ENCODE results near the gene CAPNS2. TPM values are rescaled to one million over a fixed set of nuclear protein-coding genes. Genes with fewer than 3 reads are reported as not detected.

CAPNS2 gene
- total RNA-seq, 1 experiment from 2014 or later: 1.4 TPM

DNA sequence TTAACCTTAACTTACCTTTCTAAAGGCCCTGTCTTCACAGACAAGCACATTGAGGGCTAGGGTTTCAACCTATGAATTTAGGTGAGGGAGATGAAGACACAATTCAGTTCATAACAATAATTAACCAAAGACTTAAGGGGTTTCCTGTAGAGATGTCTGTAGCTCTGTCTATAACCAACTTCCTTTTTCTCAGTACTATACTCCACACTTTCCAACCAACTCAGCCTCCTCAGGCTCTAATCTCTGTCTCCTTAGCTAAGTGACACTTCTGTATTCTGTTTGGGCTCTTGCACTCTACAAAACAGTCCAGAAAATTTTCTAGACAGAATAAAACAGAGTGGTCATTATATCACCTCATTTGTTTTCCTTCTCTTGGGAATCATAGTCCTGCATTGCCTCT is 25.8 kb downstream of the CAPNS2 start:
- no peak overlapping the region for H3K4me3 ChIP-seq (ENCODE audit: low read depth in 2 of 2, low read length in 2 of 2)
- ChIA-PET POLR2A (no interaction called here), CTCF (no interaction called here)
- DNase-seq (ENCODE audit: low read depth, low spot score): no peak
- in situ Hi-C loops (cut with HindIII; ENCODE audit: low pct_unique_long_range_greater_than_20kb, low sequenced_read_pairs): no loop called here
- TF ChIP-seq POLR2AphosphoS5 (IDR thresholded peaks at IDR 0.05; ENCODE audit: low read depth, low read length) (no peak), SIN3A (IDR thresholded peaks at IDR 0.05; ENCODE audit: borderline replicate concordance, insufficient read depth, low read depth, low read length) (no peak), TCF7L2 (IDR thresholded peaks at IDR 0.05; ENCODE audit: low read depth, low read length) (no peak)
- TF ChIP-seq, protein P1, sequence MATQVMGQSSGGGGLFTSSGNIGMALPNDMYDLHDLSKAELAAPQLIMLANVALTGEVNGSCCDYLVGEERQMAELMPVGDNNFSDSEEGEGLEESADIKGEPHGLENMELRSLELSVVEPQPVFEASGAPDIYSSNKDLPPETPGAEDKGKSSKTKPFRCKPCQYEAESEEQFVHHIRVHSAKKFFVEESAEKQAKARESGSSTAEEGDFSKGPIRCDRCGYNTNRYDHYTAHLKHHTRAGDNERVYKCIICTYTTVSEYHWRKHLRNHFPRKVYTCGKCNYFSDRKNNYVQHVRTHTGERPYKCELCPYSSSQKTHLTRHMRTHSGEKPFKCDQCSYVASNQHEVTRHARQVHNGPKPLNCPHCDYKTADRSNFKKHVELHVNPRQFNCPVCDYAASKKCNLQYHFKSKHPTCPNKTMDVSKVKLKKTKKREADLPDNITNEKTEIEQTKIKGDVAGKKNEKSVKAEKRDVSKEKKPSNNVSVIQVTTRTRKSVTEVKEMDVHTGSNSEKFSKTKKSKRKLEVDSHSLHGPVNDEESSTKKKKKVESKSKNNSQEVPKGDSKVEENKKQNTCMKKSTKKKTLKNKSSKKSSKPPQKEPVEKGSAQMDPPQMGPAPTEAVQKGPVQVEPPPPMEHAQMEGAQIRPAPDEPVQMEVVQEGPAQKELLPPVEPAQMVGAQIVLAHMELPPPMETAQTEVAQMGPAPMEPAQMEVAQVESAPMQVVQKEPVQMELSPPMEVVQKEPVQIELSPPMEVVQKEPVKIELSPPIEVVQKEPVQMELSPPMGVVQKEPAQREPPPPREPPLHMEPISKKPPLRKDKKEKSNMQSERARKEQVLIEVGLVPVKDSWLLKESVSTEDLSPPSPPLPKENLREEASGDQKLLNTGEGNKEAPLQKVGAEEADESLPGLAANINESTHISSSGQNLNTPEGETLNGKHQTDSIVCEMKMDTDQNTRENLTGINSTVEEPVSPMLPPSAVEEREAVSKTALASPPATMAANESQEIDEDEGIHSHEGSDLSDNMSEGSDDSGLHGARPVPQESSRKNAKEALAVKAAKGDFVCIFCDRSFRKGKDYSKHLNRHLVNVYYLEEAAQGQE (IDR thresholded peaks at IDR 0.05; ENCODE audit: insufficient read depth in 1 of 2, low read depth in 2 of 2, low read length in 1 of 2): no peak
- TF ChIP-seq, protein P2, sequence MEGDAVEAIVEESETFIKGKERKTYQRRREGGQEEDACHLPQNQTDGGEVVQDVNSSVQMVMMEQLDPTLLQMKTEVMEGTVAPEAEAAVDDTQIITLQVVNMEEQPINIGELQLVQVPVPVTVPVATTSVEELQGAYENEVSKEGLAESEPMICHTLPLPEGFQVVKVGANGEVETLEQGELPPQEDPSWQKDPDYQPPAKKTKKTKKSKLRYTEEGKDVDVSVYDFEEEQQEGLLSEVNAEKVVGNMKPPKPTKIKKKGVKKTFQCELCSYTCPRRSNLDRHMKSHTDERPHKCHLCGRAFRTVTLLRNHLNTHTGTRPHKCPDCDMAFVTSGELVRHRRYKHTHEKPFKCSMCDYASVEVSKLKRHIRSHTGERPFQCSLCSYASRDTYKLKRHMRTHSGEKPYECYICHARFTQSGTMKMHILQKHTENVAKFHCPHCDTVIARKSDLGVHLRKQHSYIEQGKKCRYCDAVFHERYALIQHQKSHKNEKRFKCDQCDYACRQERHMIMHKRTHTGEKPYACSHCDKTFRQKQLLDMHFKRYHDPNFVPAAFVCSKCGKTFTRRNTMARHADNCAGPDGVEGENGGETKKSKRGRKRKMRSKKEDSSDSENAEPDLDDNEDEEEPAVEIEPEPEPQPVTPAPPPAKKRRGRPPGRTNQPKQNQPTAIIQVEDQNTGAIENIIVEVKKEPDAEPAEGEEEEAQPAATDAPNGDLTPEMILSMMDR (IDR thresholded peaks at IDR 0.05): no peak
- H3K9me3 ChIP-seq (ENCODE audit: control insufficient read depth, insufficient read depth, low read depth, low read length): no peaks in the 10 kb centered on the region
- intact Hi-C loops (cut with micrococcal nuclease; ENCODE audit: unreplicated experiment): no loop called here
- H3K27me3 ChIP-seq (ENCODE audit: control insufficient read depth, insufficient read depth, low read length): no peaks in the 10 kb centered on the region
- H3K27ac ChIP-seq (ENCODE audit: low read length): no peak overlapping the region
- no peak for ATAC-seq
- BruUV-seq (replicated peaks): no TSS peak
- H3K4me1 ChIP-seq (ENCODE audit: control insufficient read depth, insufficient read depth, low read length): no peaks in the 10 kb centered on the region
- no peaks in the 10 kb centered on the region for H3K36me3 ChIP-seq (ENCODE audit: control insufficient read depth, insufficient read depth, low read length)

DNA sequence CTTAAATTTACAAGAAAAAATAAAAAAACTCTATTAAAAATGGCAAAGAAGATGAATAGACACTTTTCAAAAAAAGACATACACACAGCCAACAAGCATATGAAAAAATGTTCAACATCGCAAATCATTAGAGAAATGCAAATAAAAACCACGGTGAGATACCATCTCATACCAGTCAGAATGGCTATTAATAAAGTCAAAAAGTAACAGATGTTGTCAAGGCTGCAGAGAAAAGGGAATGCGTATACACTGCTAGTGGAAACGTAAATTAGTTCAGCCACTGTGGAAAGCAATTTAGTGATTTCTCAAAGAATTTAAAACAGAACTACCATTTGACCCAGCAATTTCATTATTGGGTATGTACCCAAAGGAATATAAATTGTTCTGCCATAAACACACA is 31.4 kb downstream of the CAPNS2 start:
- H3K27me3 ChIP-seq (ENCODE audit: control insufficient read depth, insufficient read depth, low read length): no peaks in the 10 kb centered on the region
- H3K27ac ChIP-seq (ENCODE audit: low read length): no peak overlapping the region
- intact Hi-C loops (cut with micrococcal nuclease; ENCODE audit: unreplicated experiment): no loop called here
- ChIA-PET CTCF (no interaction called here), POLR2A (no interaction called here)
- BruUV-seq (replicated peaks): no TSS peak
- no peak for DNase-seq (ENCODE audit: low read depth, low spot score)
- TF ChIP-seq, protein P1 (IDR thresholded peaks at IDR 0.05; ENCODE audit: insufficient read depth in 1 of 2, low read depth in 2 of 2, low read length in 1 of 2): no peak
- no peak for TF ChIP-seq SIN3A (IDR thresholded peaks at IDR 0.05; ENCODE audit: borderline replicate concordance, insufficient read depth, low read depth, low read length)
- TF ChIP-seq POLR2AphosphoS5 (IDR thresholded peaks at IDR 0.05; ENCODE audit: low read depth, low read length): no peak
- TF ChIP-seq, protein P2 (IDR thresholded peaks at IDR 0.05): no peak
- no peak for TF ChIP-seq TCF7L2 (IDR thresholded peaks at IDR 0.05; ENCODE audit: low read depth, low read length)
- H3K9me3 ChIP-seq (ENCODE audit: control insufficient read depth, insufficient read depth, low read depth, low read length): no peaks in the 10 kb centered on the region
- in situ Hi-C loops (cut with HindIII; ENCODE audit: low pct_unique_long_range_greater_than_20kb, low sequenced_read_pairs): no loop called here
- no peaks in the 10 kb centered on the region for H3K36me3 ChIP-seq (ENCODE audit: control insufficient read depth, insufficient read depth, low read length)
- H3K4me3 ChIP-seq (ENCODE audit: low read depth in 2 of 2, low read length in 2 of 2): no peak overlapping the region
- ATAC-seq: no peak
- no peaks in the 10 kb centered on the region for H3K4me1 ChIP-seq (ENCODE audit: control insufficient read depth, insufficient read depth, low read length)
